ENCODE results near the gene FNTB. TPM values are rescaled to one million over a fixed set of nuclear protein-coding genes. Genes with fewer than 3 reads are reported as not detected.
A peak's percentile ranks its signal among the peaks of the same experiment; 100 is the strongest.

The FNTB gene
- total RNA-seq, 1 donor from 2014 or later = 19.9 TPM

DNA sequence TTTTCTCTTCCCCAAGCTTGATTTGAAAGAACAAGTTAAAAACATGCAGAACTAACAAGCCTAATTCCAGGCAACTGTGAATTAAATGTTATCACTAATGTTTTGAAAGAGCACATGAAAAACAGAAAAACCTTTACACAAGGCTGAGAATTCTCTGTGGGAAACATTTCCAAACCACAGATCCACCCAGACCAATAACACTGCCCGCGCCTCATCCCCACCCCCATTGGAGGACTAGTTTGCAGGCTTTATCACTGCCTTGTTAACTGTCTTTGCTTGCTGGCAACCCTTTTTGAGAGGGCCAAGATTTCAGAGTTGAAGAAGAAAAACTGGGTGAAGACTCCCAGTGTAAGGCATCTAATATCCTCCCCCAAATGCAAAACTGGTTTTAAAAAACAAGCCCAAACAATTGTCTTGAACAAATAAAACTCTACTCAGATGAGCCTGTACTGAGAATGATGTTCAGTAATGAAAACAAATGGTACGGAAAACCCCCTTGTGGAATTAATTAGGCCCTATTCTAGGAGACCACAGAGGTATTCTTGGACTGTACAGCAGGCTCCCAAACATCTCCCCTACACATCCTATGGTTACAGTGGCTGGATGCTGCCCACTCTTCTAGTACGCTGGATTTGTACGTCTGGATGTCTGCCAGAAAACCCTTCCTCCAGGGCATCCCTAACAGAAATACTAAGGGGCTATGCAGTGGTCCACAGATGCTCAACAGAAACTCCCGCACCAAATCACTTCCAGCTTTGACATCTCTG, 109.8 kb downstream of the FNTB start:
- Histone ChIP-seq H3K4me3 (ENCODE audit: insufficient read depth, low read depth, low read length) (no peak overlapping the region), H3K27me3 (ENCODE audit: insufficient read depth, low read length) (no peaks in the 10 kb centered on the region), H3K27ac (ENCODE audit: low read depth, low read length) (peak overlapping the region; percentile 22), H3K9ac (ENCODE audit: low read length) (peak overlapping the region; percentile 13), H3K36me3 (ENCODE audit: insufficient read depth, low read length) (peaks cover 38% of the 10 kb centered on the region), H3K9me3 (ENCODE audit: insufficient read depth, low read depth, low read length) (no peaks in the 10 kb centered on the region), H3K4me2 (ENCODE audit: low read length) (peak overlapping the region; percentile 59), H3K79me2 (ENCODE audit: insufficient read depth, low read length) (peaks cover 71% of the 10 kb centered on the region), H2AFZ (ENCODE audit: low read depth, low read length) (no peak overlapping the region), H4K20me1 (ENCODE audit: insufficient read depth, low read length) (peaks cover 60% of the 10 kb centered on the region), H3K4me1 (ENCODE audit: insufficient read depth, low read length) (peaks cover 16% of the 10 kb centered on the region)
- no peaks in the 10 kb centered on the region for H3K27me3 Mint-ChIP-seq (ENCODE audit: low read depth, unreplicated experiment)
- H3K4me3 Mint-ChIP-seq (ENCODE audit: unreplicated experiment) = peak overlapping the region; percentile 52
- H3K36me3 Mint-ChIP-seq (ENCODE audit: low read depth, unreplicated experiment) = peaks cover 19% of the 10 kb centered on the region
- peak; percentile 54 for DNase-seq (ENCODE audit: low read depth)
- TF ChIP-seq, protein P1, sequence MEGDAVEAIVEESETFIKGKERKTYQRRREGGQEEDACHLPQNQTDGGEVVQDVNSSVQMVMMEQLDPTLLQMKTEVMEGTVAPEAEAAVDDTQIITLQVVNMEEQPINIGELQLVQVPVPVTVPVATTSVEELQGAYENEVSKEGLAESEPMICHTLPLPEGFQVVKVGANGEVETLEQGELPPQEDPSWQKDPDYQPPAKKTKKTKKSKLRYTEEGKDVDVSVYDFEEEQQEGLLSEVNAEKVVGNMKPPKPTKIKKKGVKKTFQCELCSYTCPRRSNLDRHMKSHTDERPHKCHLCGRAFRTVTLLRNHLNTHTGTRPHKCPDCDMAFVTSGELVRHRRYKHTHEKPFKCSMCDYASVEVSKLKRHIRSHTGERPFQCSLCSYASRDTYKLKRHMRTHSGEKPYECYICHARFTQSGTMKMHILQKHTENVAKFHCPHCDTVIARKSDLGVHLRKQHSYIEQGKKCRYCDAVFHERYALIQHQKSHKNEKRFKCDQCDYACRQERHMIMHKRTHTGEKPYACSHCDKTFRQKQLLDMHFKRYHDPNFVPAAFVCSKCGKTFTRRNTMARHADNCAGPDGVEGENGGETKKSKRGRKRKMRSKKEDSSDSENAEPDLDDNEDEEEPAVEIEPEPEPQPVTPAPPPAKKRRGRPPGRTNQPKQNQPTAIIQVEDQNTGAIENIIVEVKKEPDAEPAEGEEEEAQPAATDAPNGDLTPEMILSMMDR (IDR thresholded peaks at IDR 0.05; ENCODE audit: insufficient read depth, low read depth, low read length) = no peak
- H3K27ac Mint-ChIP-seq (ENCODE audit: unreplicated experiment) = peak overlapping the region; percentile 51
- H3K4me1 Mint-ChIP-seq (ENCODE audit: low read depth, unreplicated experiment) = peaks cover 29% of the 10 kb centered on the region
- no peaks in the 10 kb centered on the region for H3K9me3 Mint-ChIP-seq (ENCODE audit: unreplicated experiment)
- no peak for FAIRE-seq

DNA sequence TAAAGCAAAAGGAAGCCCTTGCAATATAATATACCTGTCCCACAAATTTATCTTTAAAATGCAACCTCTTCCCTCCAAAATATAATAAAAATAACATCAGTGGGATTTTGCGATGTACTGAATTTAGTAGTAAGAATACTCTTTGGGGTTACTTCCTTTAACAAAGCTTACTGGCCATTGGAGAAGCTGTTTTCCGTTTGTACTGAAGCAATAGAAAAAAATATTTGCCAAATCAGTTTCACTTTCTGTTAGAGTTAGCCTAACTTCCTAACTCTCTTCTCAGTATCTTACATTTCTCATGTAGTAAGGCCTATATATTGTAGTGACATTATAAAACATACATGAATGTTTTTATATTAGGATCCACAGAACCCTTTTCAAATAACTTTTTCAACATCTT, 111.9 kb downstream of the FNTB start:
- Histone ChIP-seq H3K4me2 (ENCODE audit: low read length) (no peak overlapping the region), H3K9ac (ENCODE audit: low read length) (no peak overlapping the region), H3K27ac (ENCODE audit: low read depth, low read length) (no peak overlapping the region), H3K36me3 (ENCODE audit: insufficient read depth, low read length) (peaks cover 22% of the 10 kb centered on the region), H3K4me1 (ENCODE audit: insufficient read depth, low read length) (peaks cover 16% of the 10 kb centered on the region), H3K4me3 (ENCODE audit: insufficient read depth, low read depth, low read length) (no peak overlapping the region), H4K20me1 (ENCODE audit: insufficient read depth, low read length) (peaks cover 57% of the 10 kb centered on the region), H3K27me3 (ENCODE audit: insufficient read depth, low read length) (no peaks in the 10 kb centered on the region), H3K9me3 (ENCODE audit: insufficient read depth, low read depth, low read length) (no peaks in the 10 kb centered on the region), H2AFZ (ENCODE audit: low read depth, low read length) (no peak overlapping the region), H3K79me2 (ENCODE audit: insufficient read depth, low read length) (peaks cover 76% of the 10 kb centered on the region)
- Mint-ChIP-seq H3K4me3 (ENCODE audit: unreplicated experiment) (peak overlapping the region; percentile 71), H3K36me3 (ENCODE audit: low read depth, unreplicated experiment) (peaks cover 17% of the 10 kb centered on the region), H3K9me3 (ENCODE audit: unreplicated experiment) (no peaks in the 10 kb centered on the region), H3K27me3 (ENCODE audit: low read depth, unreplicated experiment) (no peaks in the 10 kb centered on the region), H3K4me1 (ENCODE audit: low read depth, unreplicated experiment) (peaks cover 29% of the 10 kb centered on the region), H3K27ac (ENCODE audit: unreplicated experiment) (no peak overlapping the region)
- DNase-seq (ENCODE audit: low read depth) = no peak
- TF ChIP-seq EZH2 (IDR thresholded peaks at IDR 0.05; ENCODE audit: insufficient read depth, low read length) = no peak
- TF ChIP-seq, protein P1 (IDR thresholded peaks at IDR 0.05; ENCODE audit: insufficient read depth, low read depth, low read length) = no peak
- FAIRE-seq = no peak

DNA sequence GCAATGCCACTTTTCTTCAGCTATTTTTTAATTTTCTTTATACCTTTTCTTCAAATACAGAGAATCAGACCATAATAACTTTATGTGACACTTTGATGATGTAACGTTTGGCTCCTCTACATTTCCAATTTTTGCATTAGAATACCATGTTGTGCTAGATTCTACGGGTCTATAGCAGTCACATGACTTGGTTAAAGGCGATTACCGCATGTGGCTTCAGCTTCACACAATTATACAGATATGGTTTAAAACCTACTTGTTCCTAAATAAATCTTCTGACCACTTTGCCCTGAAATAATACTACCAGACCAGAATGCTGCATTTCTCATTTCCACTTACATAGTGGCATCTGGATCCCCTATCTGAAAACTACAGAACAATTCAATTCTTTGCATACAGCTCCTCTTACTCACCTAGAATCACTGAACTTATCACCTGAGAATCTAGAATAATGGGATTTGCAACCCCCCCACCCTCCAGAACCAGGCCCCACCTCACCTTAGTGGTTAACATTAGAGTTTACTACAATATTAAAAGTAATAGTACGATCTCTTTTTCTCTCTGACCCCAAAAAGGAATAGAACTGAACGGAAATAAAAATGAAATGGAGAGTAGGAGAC, 114.3 kb downstream of the FNTB start:
- peaks cover 11% of the 10 kb centered on the region for H3K4me1 ChIP-seq (ENCODE audit: insufficient read depth, low read length)
- Mint-ChIP-seq H3K36me3 (ENCODE audit: low read depth, unreplicated experiment) (peaks cover 7% of the 10 kb centered on the region), H3K4me1 (ENCODE audit: low read depth, unreplicated experiment) (peaks cover 24% of the 10 kb centered on the region), H3K4me3 (ENCODE audit: unreplicated experiment) (peak overlapping the region; percentile 94), H3K9me3 (ENCODE audit: unreplicated experiment) (no peaks in the 10 kb centered on the region), H3K27ac (ENCODE audit: unreplicated experiment) (peak overlapping the region; percentile 55), H3K27me3 (ENCODE audit: low read depth, unreplicated experiment) (no peaks in the 10 kb centered on the region)
- H3K27me3 ChIP-seq (ENCODE audit: insufficient read depth, low read length) = no peaks in the 10 kb centered on the region
- H3K9me3 ChIP-seq (ENCODE audit: insufficient read depth, low read depth, low read length) = no peaks in the 10 kb centered on the region
- peaks cover 52% of the 10 kb centered on the region for H3K79me2 ChIP-seq (ENCODE audit: insufficient read depth, low read length)
- H3K27ac ChIP-seq (ENCODE audit: low read depth, low read length) = no peak overlapping the region
- peak overlapping the region; percentile 93 for H3K9ac ChIP-seq (ENCODE audit: low read length)
- H3K4me3 ChIP-seq (ENCODE audit: insufficient read depth, low read depth, low read length) = peak overlapping the region; percentile 77
- peak overlapping the region; percentile 83 for H3K4me2 ChIP-seq (ENCODE audit: low read length)
- H2AFZ ChIP-seq (ENCODE audit: low read depth, low read length) = no peak overlapping the region
- peaks cover 32% of the 10 kb centered on the region for H4K20me1 ChIP-seq (ENCODE audit: insufficient read depth, low read length)
- no peak for FAIRE-seq
- DNase-seq (ENCODE audit: low read depth) = peak; percentile 15
- peaks cover 11% of the 10 kb centered on the region for H3K36me3 ChIP-seq (ENCODE audit: insufficient read depth, low read length)
- TF ChIP-seq, protein P1 (IDR thresholded peaks at IDR 0.05; ENCODE audit: insufficient read depth, low read depth, low read length) = no peak
- TF ChIP-seq EZH2 (IDR thresholded peaks at IDR 0.05; ENCODE audit: insufficient read depth, low read length) = no peak

Measured in astrocyte (in vitro differentiated cells and primary cell).